ENCODE measurements around the gene PKD1L1.
"Not testable (repeated sequence)": the region's sequence is repeated elsewhere in the genome, so short reads cannot be mapped to it uniquely, and the experiment has no call there.

The PKD1L1 gene

DNA sequence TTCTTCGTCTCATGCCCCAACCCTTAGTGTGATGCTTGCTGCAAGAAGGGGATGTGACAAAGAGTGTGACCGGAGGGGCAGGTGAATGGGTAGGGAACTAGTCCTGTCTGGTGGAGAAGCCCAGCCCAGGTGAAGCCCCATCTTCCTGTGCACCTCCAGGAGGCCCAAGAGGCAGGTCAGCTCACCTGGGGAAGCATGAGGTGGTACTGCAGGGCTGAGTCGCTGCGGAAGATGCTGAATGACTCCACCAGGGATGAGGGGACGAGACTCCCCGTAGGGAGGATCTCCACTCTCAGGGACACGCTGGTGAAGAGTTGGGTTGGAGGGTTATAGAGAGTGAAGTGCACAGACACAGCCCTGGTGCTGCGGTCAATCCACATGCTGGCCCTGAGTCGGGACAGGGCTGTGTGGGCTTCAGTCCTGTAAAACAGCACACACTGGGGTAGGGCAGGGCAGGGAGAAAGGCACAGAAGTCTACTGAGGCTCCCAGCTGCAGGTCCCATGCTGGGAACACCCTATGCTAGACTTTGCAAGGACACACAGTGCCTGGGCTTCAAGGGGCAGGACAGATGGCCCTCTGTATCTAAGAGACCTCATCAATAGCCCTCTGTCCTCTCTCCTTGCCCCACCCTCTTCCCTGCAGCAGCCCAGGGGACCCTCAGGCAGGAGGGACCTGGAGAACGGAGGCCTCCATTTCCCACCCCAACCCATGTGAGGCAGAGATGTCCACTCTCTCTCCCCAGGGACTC, 136.5 kb downstream of the PKD1L1 start:
- DNase-seq (ENCODE audit: low spot score): no peak
- Mint-ChIP-seq H3K4me1 (ENCODE audit: low read depth) (no peaks in the 10 kb centered on the region), H3K4me3 (no peak overlapping the region), H3K9me3 (no peaks in the 10 kb centered on the region), H3K27ac (no peak overlapping the region), H3K36me3 (ENCODE audit: low read depth) (no peaks in the 10 kb centered on the region), H3K27me3 (ENCODE audit: low read depth) (peaks cover 2% of the 10 kb centered on the region)

DNA sequence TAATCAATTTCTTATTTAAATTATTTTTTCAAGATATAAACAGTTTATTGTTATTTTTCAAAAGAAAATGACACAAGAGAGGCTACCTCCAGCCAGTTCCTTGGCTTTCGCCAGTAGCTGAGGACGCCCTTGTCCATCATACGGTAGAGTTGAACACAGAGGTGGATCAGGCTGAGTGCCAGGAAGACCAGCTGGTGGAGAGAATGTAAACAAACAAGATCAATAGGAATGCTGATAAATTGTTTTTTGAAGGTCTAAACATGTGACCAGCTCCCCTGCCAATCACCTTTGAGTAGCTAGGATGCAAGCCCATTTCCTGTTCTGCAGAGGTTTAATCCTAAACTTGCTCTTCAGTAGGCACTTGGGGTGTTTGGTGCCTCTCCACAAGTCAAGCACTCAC, 138.9 kb downstream of the PKD1L1 start:
- H3K9me3 Mint-ChIP-seq: no peaks in the 10 kb centered on the region
- H3K27me3 Mint-ChIP-seq (ENCODE audit: low read depth): peaks cover 2% of the 10 kb centered on the region
- DNase-seq (ENCODE audit: low spot score): no peak
- H3K36me3 Mint-ChIP-seq (ENCODE audit: low read depth): no peaks in the 10 kb centered on the region
- H3K27ac Mint-ChIP-seq: no peak overlapping the region
- no peak overlapping the region for H3K4me3 Mint-ChIP-seq
- H3K4me1 Mint-ChIP-seq (ENCODE audit: low read depth): no peaks in the 10 kb centered on the region

DNA sequence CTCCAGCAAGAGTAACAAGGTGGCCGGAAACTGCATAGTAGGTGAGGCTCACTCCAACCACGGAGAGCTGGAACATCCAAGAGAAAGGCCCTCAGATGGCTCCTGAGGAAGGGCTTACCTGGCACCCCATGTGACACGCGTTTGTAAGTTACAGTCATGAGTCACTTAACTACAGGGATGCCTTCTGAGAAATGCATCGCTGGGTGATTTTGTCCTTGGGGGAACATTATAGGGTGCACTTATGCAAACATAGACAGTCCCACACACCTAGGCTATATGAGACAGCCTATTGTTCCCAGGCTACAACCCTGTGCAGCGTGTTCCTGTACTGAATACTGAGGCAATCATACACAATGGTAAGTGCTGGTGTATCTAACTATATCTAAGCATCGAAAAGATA, 139.9 kb downstream of the PKD1L1 start:
- DNase-seq (ENCODE audit: low spot score): no peak
- H3K4me3 Mint-ChIP-seq: no peak overlapping the region
- no peaks in the 10 kb centered on the region for H3K4me1 Mint-ChIP-seq (ENCODE audit: low read depth)
- no peaks in the 10 kb centered on the region for H3K36me3 Mint-ChIP-seq (ENCODE audit: low read depth)
- no peaks in the 10 kb centered on the region for H3K9me3 Mint-ChIP-seq
- H3K27me3 Mint-ChIP-seq (ENCODE audit: low read depth): peaks cover 2% of the 10 kb centered on the region
- H3K27ac Mint-ChIP-seq: no peak overlapping the region

DNA sequence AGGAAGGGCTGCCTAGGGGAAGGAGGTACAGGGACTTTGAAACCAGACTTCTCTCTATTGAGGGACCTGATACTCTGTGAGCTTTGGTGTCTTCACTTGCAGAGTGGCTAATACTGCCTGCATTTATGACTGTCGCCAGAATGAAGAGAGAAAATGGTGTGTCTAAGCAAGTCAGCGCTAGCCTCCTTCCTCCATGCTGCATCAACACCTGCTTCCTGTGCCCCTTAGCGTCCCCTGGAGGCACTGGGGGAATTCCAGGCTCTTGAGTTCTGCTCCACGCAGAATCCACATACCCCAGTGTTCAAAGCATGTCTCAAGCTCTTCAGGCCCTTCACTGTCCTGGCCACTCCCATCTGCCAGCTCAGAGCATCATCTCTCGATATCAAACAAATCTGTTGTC, 140.5 kb downstream of the PKD1L1 start:
- H3K36me3 Mint-ChIP-seq (ENCODE audit: low read depth): no peaks in the 10 kb centered on the region
- H3K9me3 Mint-ChIP-seq: no peaks in the 10 kb centered on the region
- no peaks in the 10 kb centered on the region for H3K4me1 Mint-ChIP-seq (ENCODE audit: low read depth)
- no peak for DNase-seq (ENCODE audit: low spot score)
- no peak overlapping the region for H3K4me3 Mint-ChIP-seq
- H3K27ac Mint-ChIP-seq: no peak overlapping the region
- peaks cover 2% of the 10 kb centered on the region for H3K27me3 Mint-ChIP-seq (ENCODE audit: low read depth)

DNA sequence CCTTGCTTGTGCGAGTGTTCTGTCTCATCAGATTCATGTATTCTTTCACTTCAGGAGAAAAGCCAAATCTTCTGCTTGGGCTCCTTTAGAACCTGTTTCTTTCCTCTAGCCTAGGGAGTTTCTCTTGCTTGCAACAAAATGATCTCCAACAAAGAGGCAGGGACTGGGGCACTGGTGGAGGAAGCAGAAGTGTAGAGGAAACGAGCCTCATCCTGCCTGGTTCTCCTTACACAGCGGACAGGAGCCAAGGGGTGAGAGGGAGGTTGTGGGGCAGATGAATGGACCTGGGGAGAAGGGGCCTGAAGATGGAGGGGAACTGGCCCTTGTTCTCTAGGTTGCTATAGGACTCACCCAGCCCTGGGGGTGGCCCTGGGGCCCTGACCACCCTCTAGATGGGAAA, 141.1 kb downstream of the PKD1L1 start:
- Mint-ChIP-seq H3K4me3 (no peak overlapping the region), H3K27me3 (ENCODE audit: low read depth) (peaks cover 2% of the 10 kb centered on the region), H3K4me1 (ENCODE audit: low read depth) (no peaks in the 10 kb centered on the region), H3K27ac (no peak overlapping the region), H3K36me3 (ENCODE audit: low read depth) (no peaks in the 10 kb centered on the region), H3K9me3 (no peaks in the 10 kb centered on the region)
- DNase-seq (ENCODE audit: low spot score): no peak

DNA sequence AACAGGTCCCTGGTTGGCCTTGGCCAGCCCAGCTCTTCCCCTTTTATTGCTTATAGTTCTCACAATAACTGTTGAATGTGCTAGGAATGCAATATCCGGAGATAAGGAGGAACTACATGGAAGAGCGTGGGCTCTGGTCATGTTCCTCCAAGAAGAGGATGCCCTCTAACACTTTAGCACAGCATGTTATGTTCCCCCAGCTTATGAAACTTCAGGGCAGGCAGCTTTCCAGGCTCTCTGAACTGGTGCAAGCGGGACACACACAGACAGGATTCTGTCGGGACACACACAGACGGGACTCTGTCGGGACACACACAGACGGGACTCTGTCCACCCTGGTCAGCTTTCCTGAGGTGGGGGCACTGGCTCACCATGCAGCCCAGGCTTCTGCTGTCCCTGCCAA, 141.6 kb downstream of the PKD1L1 start:
- no peak for DNase-seq (ENCODE audit: low spot score)
- Mint-ChIP-seq H3K9me3 (no peaks in the 10 kb centered on the region), H3K36me3 (ENCODE audit: low read depth) (no peaks in the 10 kb centered on the region), H3K4me3 (no peak overlapping the region), H3K4me1 (ENCODE audit: low read depth) (no peaks in the 10 kb centered on the region), H3K27me3 (ENCODE audit: low read depth) (peaks cover 2% of the 10 kb centered on the region), H3K27ac (no peak overlapping the region)

DNA sequence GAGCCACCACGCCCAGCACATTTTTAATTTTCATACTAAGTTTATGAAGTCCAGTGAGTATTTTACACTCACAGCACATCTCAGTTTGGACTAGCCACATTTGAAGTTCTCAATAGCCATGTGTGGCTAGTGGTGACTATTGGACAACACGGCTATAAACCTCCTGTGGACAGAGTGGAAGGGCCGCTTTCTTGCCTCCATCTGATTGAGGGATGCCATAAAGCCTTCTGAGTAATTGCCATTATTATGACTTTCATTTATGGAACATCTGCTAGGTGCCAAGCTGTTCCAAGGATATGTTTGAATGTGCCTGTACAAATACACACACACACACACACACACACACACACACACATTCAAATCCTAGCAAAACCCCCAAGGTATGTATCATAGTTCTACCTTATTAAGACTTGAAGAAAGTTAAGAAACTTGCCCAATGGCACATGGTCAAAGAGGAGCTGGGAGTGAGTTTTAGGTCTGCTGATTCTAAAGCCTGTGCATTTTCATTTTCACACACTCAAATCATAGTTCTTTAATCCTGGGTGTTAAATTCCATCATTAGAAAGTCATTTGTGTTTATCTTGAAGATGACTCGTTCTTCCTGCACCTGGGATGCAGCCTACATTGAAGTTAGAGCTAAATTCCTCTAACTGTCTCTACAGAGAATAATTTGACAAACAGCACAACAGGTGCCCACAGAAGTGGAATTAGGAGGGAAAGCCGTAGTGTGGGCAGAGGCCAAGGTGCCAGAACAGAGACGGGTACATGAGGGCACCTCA, 143.3 kb downstream of the PKD1L1 start:
- DNase-seq (ENCODE audit: low spot score): no peak
- no peaks in the 10 kb centered on the region for H3K9me3 Mint-ChIP-seq
- peaks cover 2% of the 10 kb centered on the region for H3K27me3 Mint-ChIP-seq (ENCODE audit: low read depth)
- no peak overlapping the region for H3K27ac Mint-ChIP-seq
- no peak overlapping the region for H3K4me3 Mint-ChIP-seq
- no peaks in the 10 kb centered on the region for H3K36me3 Mint-ChIP-seq (ENCODE audit: low read depth)
- no peaks in the 10 kb centered on the region for H3K4me1 Mint-ChIP-seq (ENCODE audit: low read depth)

DNA sequence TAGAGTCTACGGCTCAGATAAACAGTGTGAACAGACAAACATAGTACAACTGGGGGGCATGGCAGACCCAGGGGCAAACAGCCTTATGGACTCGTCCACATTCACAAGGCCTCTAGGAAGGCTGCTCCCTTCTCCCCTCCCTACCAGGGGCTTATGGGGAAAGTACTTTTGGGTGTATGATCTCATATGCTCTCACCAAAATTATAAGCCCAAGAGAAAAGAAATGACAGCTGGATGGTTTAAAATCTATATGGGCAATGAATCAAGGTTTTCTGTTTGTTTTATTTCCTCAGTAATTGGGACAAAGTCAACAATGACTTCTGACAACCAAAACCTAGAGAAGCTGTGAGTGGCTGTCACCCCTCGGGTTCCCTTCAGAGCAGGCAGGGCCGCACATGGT, 144.4 kb downstream of the PKD1L1 start:
- no peak overlapping the region for H3K4me3 Mint-ChIP-seq
- no peak for DNase-seq (ENCODE audit: low spot score)
- no peaks in the 10 kb centered on the region for H3K4me1 Mint-ChIP-seq (ENCODE audit: low read depth)
- H3K27ac Mint-ChIP-seq: no peak overlapping the region
- no peaks in the 10 kb centered on the region for H3K9me3 Mint-ChIP-seq
- H3K27me3 Mint-ChIP-seq (ENCODE audit: low read depth): peaks cover 2% of the 10 kb centered on the region
- H3K36me3 Mint-ChIP-seq (ENCODE audit: low read depth): no peaks in the 10 kb centered on the region

DNA sequence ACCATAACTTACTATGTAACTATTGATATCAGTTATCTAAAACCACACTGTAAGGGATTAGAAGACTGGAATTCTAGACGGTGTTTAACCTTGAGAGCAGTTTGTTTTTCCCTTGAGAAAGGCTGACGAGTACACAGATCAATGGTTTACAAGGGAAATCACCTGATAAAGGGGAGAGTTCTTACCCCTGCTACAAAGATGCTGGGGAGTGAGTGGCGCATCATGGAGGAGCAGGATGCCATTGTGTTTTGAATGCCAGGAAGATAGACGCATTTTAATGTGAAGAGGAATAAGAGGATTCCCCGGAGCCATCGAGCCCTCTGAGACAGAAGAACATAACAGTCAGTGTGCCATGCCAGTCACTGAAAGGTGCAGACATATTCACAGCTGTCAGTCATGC, 145.2 kb downstream of the PKD1L1 start:
- Mint-ChIP-seq H3K9me3 (no peaks in the 10 kb centered on the region), H3K4me1 (ENCODE audit: low read depth) (no peaks in the 10 kb centered on the region), H3K4me3 (no peak overlapping the region), H3K36me3 (ENCODE audit: low read depth) (no peaks in the 10 kb centered on the region), H3K27me3 (ENCODE audit: low read depth) (peaks cover 2% of the 10 kb centered on the region), H3K27ac (no peak overlapping the region)
- no peak for DNase-seq (ENCODE audit: low spot score)

DNA sequence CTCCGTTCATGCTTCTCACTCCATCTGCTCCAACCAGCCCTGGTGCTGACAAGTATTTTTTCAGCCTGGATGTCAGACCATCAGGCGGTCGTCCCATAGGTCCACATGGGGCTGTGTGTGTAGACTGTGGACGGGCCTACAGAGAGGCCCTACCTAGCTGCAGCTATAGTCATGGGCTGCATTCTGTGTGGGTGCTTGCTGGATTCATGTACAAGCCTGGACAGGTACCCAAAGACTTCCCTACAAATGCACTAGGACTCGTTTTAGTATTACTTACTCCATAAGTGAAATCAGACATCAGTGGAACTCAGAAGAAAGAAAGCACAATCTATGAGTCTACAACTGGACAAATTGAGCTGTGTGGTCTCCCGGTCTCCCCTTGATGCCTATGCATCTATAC, 146.8 kb downstream of the PKD1L1 start:
- H3K27me3 Mint-ChIP-seq (ENCODE audit: low read depth): no peaks in the 10 kb centered on the region
- no peak overlapping the region for H3K4me3 Mint-ChIP-seq
- H3K9me3 Mint-ChIP-seq: no peaks in the 10 kb centered on the region
- no peaks in the 10 kb centered on the region for H3K4me1 Mint-ChIP-seq (ENCODE audit: low read depth)
- H3K36me3 Mint-ChIP-seq (ENCODE audit: low read depth): no peaks in the 10 kb centered on the region
- H3K27ac Mint-ChIP-seq: no peak overlapping the region
- DNase-seq (ENCODE audit: low spot score): no peak

DNA sequence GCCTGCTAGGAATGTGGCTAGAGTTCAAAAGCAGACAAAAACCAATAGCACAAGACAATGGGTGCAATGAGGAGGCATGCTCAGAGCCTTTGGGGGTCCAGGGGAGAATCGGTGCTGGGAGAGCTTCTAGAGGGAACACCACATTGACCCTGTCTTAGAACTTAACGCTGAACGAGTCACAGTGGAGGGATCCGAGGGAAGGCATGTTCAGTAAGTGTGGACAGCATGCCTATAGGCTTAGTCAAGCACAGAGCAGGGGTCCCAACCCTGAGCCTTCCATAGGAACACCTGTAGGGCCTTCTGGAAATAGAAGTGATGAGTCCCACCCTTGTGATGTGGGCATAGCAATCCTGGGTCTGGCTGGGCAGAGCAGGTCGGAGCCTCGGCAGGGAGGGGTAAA, 148.7 kb downstream of the PKD1L1 start:
- Mint-ChIP-seq H3K36me3 (ENCODE audit: low read depth) (no peaks in the 10 kb centered on the region), H3K4me3 (no peak overlapping the region), H3K27me3 (ENCODE audit: low read depth) (no peaks in the 10 kb centered on the region), H3K9me3 (no peaks in the 10 kb centered on the region), H3K27ac (no peak overlapping the region), H3K4me1 (ENCODE audit: low read depth) (no peaks in the 10 kb centered on the region)
- DNase-seq (ENCODE audit: low spot score): no peak

DNA sequence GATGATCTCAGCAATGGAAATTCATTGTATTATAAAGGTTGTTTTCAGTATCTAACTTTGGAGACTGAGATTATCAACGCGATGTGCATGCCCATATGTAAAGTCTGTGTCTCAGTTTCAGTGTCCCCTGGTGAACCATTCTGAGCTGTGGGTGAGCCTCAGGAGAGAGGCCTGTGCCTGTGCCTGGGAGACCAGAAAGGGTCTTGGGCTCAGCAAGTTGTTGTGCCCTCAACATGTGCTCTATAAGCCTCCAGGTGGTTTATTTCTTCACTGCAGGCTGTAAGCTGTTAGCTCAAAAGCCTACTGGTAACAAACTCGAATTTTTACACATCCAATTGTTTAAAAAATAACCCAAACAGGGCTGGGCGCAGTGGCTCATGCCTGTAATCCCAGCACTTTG, 151.9 kb downstream of the PKD1L1 start:
- no peak for DNase-seq (ENCODE audit: low spot score)
- H3K27ac Mint-ChIP-seq: no peak overlapping the region
- H3K9me3 Mint-ChIP-seq: no peaks in the 10 kb centered on the region
- no peak overlapping the region for H3K4me3 Mint-ChIP-seq
- no peaks in the 10 kb centered on the region for H3K4me1 Mint-ChIP-seq (ENCODE audit: low read depth)
- H3K27me3 Mint-ChIP-seq (ENCODE audit: low read depth): peaks cover 2% of the 10 kb centered on the region
- no peaks in the 10 kb centered on the region for H3K36me3 Mint-ChIP-seq (ENCODE audit: low read depth)

DNA sequence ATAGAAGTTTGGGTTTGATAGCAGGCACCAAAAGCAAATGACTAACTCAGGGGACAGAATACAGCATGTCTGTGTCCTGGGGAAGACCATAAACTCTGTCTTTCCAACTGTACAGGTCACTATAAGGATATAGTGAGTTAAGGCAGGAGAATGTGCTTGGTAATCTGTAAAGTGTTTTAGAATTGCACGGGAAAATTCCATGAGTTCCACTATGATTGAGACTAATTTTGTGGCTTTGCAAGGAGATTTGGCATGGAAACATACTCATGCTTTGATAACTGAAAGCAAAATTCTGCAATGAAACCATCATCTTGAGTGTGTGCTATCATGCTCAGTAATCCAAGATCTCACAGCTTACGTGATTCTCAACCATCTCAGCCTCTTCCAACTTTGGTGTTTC, 152.6 kb downstream of the PKD1L1 start:
- no peak overlapping the region for H3K27ac Mint-ChIP-seq
- peaks cover 2% of the 10 kb centered on the region for H3K27me3 Mint-ChIP-seq (ENCODE audit: low read depth)
- no peaks in the 10 kb centered on the region for H3K36me3 Mint-ChIP-seq (ENCODE audit: low read depth)
- no peak overlapping the region for H3K4me3 Mint-ChIP-seq
- H3K9me3 Mint-ChIP-seq: no peaks in the 10 kb centered on the region
- no peak for DNase-seq (ENCODE audit: low spot score)
- no peaks in the 10 kb centered on the region for H3K4me1 Mint-ChIP-seq (ENCODE audit: low read depth)

DNA sequence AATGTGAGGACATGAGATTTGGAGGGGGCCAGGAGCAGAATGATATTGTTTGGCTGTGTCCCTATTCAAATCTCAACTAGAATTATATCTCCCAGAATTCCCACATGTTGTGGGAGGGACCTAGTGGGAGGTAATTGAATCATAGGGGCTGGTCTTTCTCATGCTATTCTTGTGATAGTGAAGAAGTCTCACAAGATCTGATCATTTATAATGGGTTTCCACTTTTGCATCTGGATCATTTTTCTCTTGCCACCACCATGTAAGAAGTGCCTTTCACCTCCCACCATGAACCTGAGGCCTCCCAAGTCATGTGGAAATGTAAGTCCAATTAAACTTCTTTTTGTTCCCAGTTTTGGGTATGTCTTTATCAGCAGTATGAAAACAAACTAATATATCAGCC, 153.1 kb downstream of the PKD1L1 start:
- H3K36me3 Mint-ChIP-seq (ENCODE audit: low read depth); H3K4me3 Mint-ChIP-seq; H3K4me1 Mint-ChIP-seq (ENCODE audit: low read depth); H3K9me3 Mint-ChIP-seq; DNase-seq (ENCODE audit: low spot score); H3K27ac Mint-ChIP-seq; H3K27me3 Mint-ChIP-seq (ENCODE audit: low read depth): not testable (repeated sequence)

DNA sequence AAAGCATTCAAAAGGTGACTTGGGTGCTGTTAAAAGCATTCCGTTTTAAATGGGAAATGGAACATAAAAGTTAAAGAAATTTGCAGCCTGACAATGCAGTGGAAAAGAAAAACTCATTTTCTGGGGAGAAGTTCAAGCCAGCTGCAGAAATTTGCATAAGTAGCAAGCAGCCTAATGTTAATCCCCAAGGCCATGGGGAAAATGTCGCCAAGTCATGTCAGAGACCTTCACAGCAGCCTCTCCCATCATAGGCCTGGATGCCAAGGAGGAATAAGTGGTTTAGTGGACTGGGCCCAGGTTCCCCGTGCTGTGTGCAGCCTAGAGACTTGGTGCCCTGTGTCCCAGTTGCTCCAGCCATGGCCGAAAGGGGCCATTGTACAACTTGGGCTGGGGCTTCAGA, 154.2 kb downstream of the PKD1L1 start:
- H3K4me3 Mint-ChIP-seq: no peak overlapping the region
- H3K9me3 Mint-ChIP-seq: no peaks in the 10 kb centered on the region

More for the DNA sequence above, 154.2 kb downstream of the PKD1L1 start:
- no peak overlapping the region for H3K27ac Mint-ChIP-seq
- H3K27me3 Mint-ChIP-seq (ENCODE audit: low read depth): peaks cover 2% of the 10 kb centered on the region
- no peaks in the 10 kb centered on the region for H3K36me3 Mint-ChIP-seq (ENCODE audit: low read depth)
- no peaks in the 10 kb centered on the region for H3K4me1 Mint-ChIP-seq (ENCODE audit: low read depth)
- no peak for DNase-seq (ENCODE audit: low spot score)

All from T-helper 2 cell treated with Interferon-gamma antibody and Interleukin-4, amounts not matched to agents 5 μg/mL and 100 μg/mL, for 36 hours (primary cell).